Measurements from ENCODE around the gene WASL. TPM values are rescaled to one million over a fixed set of nuclear protein-coding genes. Genes with fewer than 3 reads are reported as not detected.
"Not testable (repeated sequence)": the region's sequence is repeated elsewhere in the genome, so short reads cannot be mapped to it uniquely, and the experiment has no call there.

Gene WASL
- polyA plus RNA-seq (ENCODE audit: insufficient read length in 4 of 4), result 100 to 1,000 TPM in 1 of 4 donors, 10 to 100 TPM in 3; 75.9 to 105 (median 95.7) TPM

GRCh38 chr7:123748734-123749536 is at the start of gene WASL:
Gene WASL, minus strand, starts transcription at chr7:123749003. Its CDS starts 269 bp downstream, at chr7:123748734.
- peak; percentile 86 to 87 (median 86) for DNase-seq (ENCODE audit: low read depth in 4 of 4, low spot score in 3 of 4)

- peak; percentile 12 to 52 (median 41) for DNase-seq (ENCODE audit: low read depth in 4 of 4, low spot score in 3 of 4)
Measured at GRCh38 chr7:123797673-123798531, 49.1 kb upstream of the WASL start.

- no peak for DNase-seq (ENCODE audit: low read depth in 4 of 4, low spot score in 3 of 4)
Measured at GRCh38 chr7:123796568-123796967, 47.8 kb upstream of the WASL start.

- no peak for DNase-seq (ENCODE audit: low read depth in 4 of 4, low spot score in 3 of 4)
Measured at GRCh38 chr7:123795917-123796316, 47.1 kb upstream of the WASL start.

- DNase-seq (ENCODE audit: low read depth in 4 of 4, low spot score in 3 of 4), result not testable (repeated sequence)
Measured at GRCh38 chr7:123795116-123795515, 46.3 kb upstream of the WASL start.

- DNase-seq (ENCODE audit: low read depth in 4 of 4, low spot score in 3 of 4), result no peak
Measured at GRCh38 chr7:123792547-123792946, 43.7 kb upstream of the WASL start.

- no peak for DNase-seq (ENCODE audit: low read depth in 4 of 4, low spot score in 3 of 4)
Measured at GRCh38 chr7:123791001-123791400, 42.2 kb upstream of the WASL start.

GRCh38 chr7:123789817-123790216 is 41.0 kb upstream of the WASL start:
- no peak for DNase-seq (ENCODE audit: low read depth in 4 of 4, low spot score in 3 of 4)

- no peak for DNase-seq (ENCODE audit: low read depth in 4 of 4, low spot score in 3 of 4)
Measured at GRCh38 chr7:123789206-123789784, 40.5 kb upstream of the WASL start.

GRCh38 chr7:123788584-123788983 is 39.8 kb upstream of the WASL start:
- DNase-seq (ENCODE audit: low read depth in 4 of 4, low spot score in 3 of 4), result no peak

GRCh38 chr7:123787220-123788007 is 38.6 kb upstream of the WASL start:
- no peak for DNase-seq (ENCODE audit: low read depth in 4 of 4, low spot score in 3 of 4)

GRCh38 chr7:123784263-123784662 is 35.5 kb upstream of the WASL start:
- DNase-seq (ENCODE audit: low read depth in 4 of 4, low spot score in 3 of 4), result peak; percentile 28 to 60 (median 48)

GRCh38 chr7:123783820-123784219 is 35.0 kb upstream of the WASL start:
- DNase-seq (ENCODE audit: low read depth in 4 of 4, low spot score in 3 of 4), result no peak

- DNase-seq (ENCODE audit: low read depth in 4 of 4, low spot score in 3 of 4), result no peak
Measured at GRCh38 chr7:123782071-123782798, 33.4 kb upstream of the WASL start.

- DNase-seq (ENCODE audit: low read depth in 4 of 4, low spot score in 3 of 4), result not testable (repeated sequence)
Measured at GRCh38 chr7:123780472-123780871, 31.7 kb upstream of the WASL start.

GRCh38 chr7:123774496-123774895 is 25.7 kb upstream of the WASL start:
- no peak for DNase-seq (ENCODE audit: low read depth in 4 of 4, low spot score in 3 of 4)

GRCh38 chr7:123773481-123773880 is 24.7 kb upstream of the WASL start:
- no peak for DNase-seq (ENCODE audit: low read depth in 4 of 4, low spot score in 3 of 4)

GRCh38 chr7:123772652-123773051 is 23.8 kb upstream of the WASL start:
- no peak for DNase-seq (ENCODE audit: low read depth in 4 of 4, low spot score in 3 of 4)

GRCh38 chr7:123771846-123772245 is 23.0 kb upstream of the WASL start:
- no peak for DNase-seq (ENCODE audit: low read depth in 4 of 4, low spot score in 3 of 4)

GRCh38 chr7:123771256-123771655 is 22.5 kb upstream of the WASL start:
- no peak for DNase-seq (ENCODE audit: low read depth in 4 of 4, low spot score in 3 of 4)
